H4 (cell line): Measurements from ENCODE around the gene FOXK2. TPM values are rescaled to one million over a fixed set of nuclear protein-coding genes. Genes with fewer than 3 reads are reported as not detected.
"Not testable (repeated sequence)": the region's sequence is repeated elsewhere in the genome, so short reads cannot be mapped to it uniquely, and the experiment has no call there.

Experiments used
- DNase-seq: peaks from one replicate; pipeline ENCODE4 v3.0.0-alpha.2; 2015; ENCODE audit warnings: low spot score
- total RNA-seq: library from RNA; depleted of rRNA; stranded (reverse); fragments of >200 nt; shearing (Covaris generic); gene quantifications from 2 replicates; pipeline ENCODE4 v1.2.3, GENCODE V29; 2014

The FOXK2 gene
- total RNA-seq, 1 experiment from 2014 or later, result 26.1 TPM

- DNase-seq, result peak; percentile 75
Observed at GRCh38 chr17:82531431-82531881, 11.9 kb downstream of the FOXK2 start.

GRCh38 chr17:82534401-82534812 lies 14.9 kb downstream of the FOXK2 start:
- no peak for DNase-seq

DNA sequence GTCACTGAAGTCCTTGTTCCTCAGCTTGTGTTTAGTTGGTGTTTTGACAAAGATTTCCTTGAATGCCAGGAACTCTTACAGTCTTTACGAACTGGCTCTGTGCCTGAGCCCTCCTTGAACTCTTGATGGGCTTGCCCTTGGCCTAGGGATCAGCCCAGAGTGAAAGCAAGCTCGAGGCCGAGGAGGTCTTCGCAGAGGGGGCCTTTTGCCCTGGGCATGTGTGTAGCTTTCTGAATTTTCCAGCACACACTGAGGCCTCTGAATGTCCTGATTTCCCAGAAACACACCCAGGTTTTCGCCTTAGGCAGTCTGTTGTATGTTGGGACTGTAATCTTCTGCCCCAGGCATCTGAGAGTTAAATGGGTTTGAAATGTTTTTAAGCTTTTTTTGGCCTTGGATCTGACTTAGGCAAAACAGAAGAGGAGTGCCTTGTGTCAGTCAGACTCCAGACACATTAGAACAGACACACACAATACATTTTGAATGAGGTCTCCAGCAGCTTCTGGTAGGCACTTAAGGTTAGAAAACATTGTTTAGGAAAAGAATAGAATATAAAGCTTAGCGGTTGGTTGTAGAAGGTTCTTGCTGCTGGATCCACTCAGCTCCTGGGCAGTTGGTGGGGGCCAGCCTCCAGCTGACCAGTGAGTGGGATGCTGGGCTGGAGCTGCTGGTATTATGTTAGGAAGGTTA lies 17.1 kb downstream of the FOXK2 start:
- no peak for DNase-seq

- DNase-seq, result not testable (repeated sequence)
Observed at GRCh38 chr17:82537228-82537627, 17.7 kb downstream of the FOXK2 start.

DNA sequence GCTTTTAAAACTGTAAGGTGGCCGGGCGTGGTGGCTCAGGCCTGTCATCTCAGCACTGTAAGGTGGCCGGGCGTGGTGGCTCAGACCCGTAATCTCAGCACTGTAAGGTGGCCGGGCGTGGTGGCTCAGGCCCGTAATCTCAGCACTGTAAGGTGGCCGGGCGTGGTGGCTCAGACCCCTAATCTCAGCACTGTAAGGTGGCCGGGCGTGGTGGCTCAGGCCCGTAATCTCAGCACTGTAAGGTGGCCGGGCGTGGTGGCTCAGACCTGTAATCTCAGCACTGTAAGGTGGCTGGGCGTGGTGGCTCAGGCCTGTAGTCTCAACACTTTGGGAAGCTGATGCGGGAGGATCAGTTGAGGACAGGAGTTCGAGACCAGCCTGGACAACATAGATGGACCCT lies 19.5 kb downstream of the FOXK2 start:
- not testable (repeated sequence) for DNase-seq

DNA sequence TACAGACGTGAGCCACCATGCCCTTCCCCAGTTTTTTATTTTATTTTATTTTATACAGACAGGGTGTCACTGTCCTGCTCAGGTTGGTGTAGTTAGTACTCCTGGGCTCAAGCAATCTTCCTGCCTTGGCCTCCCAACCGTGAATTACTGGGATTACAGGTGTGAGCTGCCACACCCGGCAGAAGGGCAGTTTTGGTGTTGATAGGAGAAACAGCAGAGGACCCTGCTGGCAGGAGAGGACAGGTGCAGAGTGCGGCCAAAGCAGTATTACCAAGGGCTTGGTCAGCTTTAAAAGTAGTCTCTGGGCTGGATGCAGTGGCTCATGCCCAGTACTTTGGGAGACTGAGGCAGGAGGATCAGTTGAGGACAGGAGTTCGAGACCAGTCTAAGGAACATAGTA lies 22.9 kb downstream of the FOXK2 start:
- no peak for DNase-seq

DNA sequence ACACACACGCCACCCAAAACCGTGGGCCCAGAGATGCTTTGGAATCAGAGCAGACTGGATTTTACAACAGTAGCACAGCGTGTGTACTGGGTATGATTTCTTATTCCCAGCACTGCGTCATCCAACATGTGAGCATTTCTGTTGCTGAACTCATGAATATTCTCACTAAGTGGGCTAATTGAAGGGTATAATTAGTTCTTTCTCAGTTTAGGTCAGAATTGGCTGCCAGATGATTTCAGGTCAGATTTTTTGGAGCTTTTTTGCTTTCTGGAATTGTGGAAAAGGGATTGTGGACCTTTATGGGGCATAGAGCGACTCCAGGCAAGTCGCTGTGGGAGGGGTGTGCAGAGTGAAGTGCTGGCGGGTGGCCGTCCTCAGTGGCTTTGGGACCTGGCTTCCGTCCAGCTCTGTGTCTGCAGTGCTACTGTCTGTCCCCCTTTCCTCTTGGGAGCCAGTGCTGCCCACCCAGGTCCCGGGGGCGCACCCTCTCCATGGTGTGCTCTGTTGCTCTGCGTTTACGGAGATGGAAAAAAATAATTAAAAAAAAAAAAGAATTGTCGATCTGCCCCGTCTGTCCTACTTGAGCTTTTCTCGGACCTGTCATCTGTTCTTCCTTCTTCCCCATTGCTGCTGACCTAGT lies 25.0 kb downstream of the FOXK2 start:
- DNase-seq, result no peak

- DNase-seq, result no peak
Observed at GRCh38 chr17:82545071-82545462, 25.5 kb downstream of the FOXK2 start.

- no peak for DNase-seq
Observed at GRCh38 chr17:82547981-82548380, 28.4 kb downstream of the FOXK2 start.

GRCh38 chr17:82548681-82549303 lies 29.3 kb downstream of the FOXK2 start:
- no peak for DNase-seq

- DNase-seq, result peak; percentile 51
Observed at GRCh38 chr17:82551779-82552457, 32.4 kb downstream of the FOXK2 start.

GRCh38 chr17:82552580-82552979 lies 33.0 kb downstream of the FOXK2 start:
- DNase-seq, result no peak

- no peak for DNase-seq
Observed at GRCh38 chr17:82553210-82553930, 33.8 kb downstream of the FOXK2 start.

- not testable (repeated sequence) for DNase-seq
Observed at GRCh38 chr17:82557510-82557909, 38.0 kb downstream of the FOXK2 start.

DNA sequence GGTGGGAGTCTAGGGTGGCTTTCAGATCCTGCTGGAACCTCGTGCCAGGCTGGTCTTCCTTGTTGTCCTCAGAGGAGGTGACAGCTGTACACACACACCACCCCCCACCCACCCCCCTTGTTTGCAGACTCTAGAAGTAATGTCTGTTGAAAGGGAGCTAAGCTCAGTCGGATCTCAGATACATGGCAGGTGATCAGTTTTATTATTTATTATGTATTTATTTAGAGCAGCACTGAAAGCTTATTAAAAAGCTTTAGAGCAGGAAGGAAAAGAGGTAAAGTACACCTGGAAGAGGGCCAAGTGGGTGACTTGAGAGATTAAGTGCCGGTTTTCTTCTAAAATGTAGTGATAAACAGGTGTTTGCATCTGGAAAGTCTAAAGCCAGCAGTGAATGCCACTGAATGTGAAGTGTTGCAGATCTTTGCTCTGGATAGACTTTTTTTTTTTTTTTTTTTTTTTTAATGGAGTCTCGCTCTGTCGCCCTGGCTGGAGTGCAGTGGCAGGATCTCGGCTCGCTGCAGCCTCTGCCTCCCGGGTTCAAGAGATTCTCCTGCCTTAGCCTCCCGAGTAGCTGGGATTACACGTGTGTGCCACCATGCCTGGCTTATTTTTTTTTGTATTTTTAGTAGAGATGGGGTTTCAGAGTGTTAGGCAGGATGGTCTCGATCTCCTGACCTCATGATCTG lies 40.2 kb downstream of the FOXK2 start:
- no peak for DNase-seq

- DNase-seq, result no peak
Observed at GRCh38 chr17:82560252-82560642, 40.7 kb downstream of the FOXK2 start.

DNA sequence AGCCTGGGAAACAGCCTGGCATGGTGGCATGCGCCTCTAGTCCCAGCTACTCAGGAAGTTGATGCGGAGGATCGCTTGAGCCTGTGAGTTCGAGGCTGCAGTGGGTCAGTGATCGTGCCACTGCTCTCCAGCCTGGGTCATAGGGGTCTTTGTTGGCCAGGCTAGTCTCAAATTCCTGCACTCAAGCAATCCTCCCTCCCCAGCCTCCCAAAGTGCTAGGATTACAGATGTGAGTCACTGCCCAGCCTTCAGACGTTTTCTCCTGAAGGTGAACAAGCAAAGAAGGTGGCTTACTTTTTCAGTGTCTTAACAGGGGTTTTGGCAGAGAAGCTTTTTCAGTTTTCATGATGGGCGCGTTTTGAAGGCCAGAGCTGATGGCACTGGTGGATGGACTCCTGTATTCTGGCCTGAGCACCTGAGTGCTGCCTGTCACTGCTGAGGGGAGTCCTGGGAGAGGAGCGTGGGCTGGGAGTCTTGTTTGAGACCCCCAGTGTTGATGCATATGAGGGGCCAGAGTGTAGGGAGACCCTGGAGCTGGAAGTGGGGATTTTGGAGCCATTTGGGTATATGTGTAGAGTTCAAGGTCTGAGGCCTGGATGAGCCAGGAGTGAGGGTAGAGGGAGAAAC lies 41.4 kb downstream of the FOXK2 start:
- DNase-seq, result no peak

DNA sequence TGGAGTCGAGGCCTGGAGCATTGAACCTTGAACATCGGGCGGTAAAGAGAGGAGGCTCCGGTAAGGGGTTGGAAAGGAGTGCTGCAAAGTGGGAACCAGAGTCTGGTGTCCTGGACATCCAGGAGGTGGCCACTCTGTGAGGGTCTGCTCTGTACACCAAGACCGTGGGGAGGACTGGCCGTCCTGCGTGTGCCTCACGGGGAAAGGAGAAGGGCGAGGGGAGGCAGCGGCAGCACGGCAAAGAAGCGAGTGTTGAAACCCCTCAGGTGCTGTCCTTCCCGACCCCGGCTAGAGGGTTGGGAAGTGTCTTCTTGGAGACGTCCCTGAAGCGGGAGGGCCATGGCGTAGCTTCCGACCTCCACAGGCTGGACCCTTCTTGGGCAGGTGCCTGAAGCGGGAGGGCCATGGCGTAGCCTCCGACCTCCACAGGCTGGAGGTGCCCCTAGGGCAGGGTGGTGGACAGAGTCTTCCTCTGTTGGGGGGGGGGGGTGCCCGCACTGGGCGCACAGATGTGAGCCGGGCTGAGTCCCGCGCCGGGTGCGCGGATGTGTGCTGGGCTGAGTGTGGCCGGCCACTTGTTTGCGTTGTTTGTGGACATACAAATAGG lies 42.0 kb downstream of the FOXK2 start:
- DNase-seq, result no peak

DNA sequence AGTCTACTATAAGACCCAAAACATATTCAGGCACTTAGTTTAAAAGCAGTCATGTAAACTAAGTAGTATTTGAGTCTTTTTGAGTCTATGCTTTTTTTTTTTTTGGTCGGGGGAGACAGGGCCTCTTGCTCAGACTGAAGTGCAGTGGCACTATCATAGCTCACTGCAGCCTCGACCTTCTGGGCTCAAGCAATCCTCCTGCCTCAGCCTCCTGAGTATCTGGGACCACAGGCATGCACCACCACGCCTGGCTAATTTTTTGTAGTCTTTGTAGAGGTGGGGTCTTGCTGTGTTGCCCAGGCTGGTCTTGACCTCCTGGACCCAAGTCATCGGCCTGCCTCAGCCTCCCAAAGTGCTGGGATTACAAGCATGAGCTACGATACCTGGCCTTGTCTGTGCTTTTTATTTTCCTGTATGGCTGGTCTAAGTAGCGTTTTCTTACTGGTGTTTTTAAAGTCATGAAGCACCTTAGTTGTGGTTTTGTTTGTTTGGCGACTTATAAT lies 43.2 kb downstream of the FOXK2 start:
- not testable (repeated sequence) for DNase-seq

DNA sequence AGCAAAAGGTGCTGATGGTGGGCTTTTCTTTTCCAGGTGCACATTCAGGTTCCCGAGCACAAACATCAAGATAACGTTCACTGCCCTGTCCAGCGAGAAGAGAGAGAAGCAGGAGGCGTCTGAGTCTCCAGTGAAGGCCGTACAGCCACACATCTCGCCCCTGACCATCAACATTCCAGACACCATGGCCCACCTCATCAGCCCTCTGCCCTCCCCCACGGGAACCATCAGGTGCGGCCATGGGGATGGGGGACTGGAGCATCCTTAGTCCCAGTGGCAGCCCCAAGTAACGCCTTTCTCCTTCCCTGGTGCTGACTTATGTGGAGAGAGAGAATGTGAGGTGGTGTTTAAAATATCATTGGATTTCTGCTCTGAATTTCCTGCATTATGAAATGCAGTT lies 43.8 kb downstream of the FOXK2 start:
- no peak for DNase-seq
